Activated naive CD8-positive, alpha-beta T cell treated with anti-CD3 and anti-CD28 coated beads for 36 hours (primary cell): ENCODE results near the gene TUSC2. TPM values are rescaled to one million over a fixed set of nuclear protein-coding genes. Genes with fewer than 3 reads are reported as not detected.

Experiments used
- DNase-seq: peaks from one replicate; pipeline ENCODE4 v3.0.0; 2021
- H3K27ac Mint-ChIP-seq: one replicate; pipeline ENCODE4 v1.8.0; 2022; ENCODE audit warnings: mild to moderate bottlenecking, moderate library complexity, mixed read lengths
- H3K27me3 Mint-ChIP-seq: one replicate; pipeline ENCODE4 v1.8.0; 2022; ENCODE audit warnings: mild to moderate bottlenecking, mixed read lengths
- H3K36me3 Mint-ChIP-seq: one replicate; pipeline ENCODE4 v1.8.0; 2021; ENCODE audit warnings: mild to moderate bottlenecking, mixed read lengths
- H3K4me1 Mint-ChIP-seq: one replicate; pipeline ENCODE4 v1.8.0; 2021; ENCODE audit warnings: mixed read lengths
- H3K4me3 Mint-ChIP-seq: one replicate; pipeline ENCODE4 v1.8.0; 2022; ENCODE audit warnings: mild to moderate bottlenecking, moderate library complexity, mixed read lengths
- H3K9me3 Mint-ChIP-seq: one replicate; pipeline ENCODE4 v1.8.0; 2022; ENCODE audit warnings: mixed read lengths
- total RNA-seq, 2 experiments: library from RNA; stranded (reverse); gene quantifications; one replicate each; pipeline ENCODE4 v1.2.3, GENCODE V29; 2021

TUSC2 gene
- total RNA-seq = 10 to 100 TPM; 26.8 to 29.1 TPM

- Mint-ChIP-seq H3K36me3 (peaks cover 9% of the 10 kb centered on the region), H3K9me3 (no peaks in the 10 kb centered on the region), H3K27me3 (no peaks in the 10 kb centered on the region), H3K27ac (peak within 1 kb of the TSS; percentile 82), H3K4me1 (peaks cover 34% of the 10 kb centered on the region), H3K4me3 (peak within 1 kb of the TSS; percentile 87)
- DNase-seq = peak; percentile 95
Measured at GRCh38 chr3:50327943-50328691, at the start of gene TUSC2. TUSC2 (minus strand) TSS chr3:50328223; CDS start chr3:50328099, 124 bp downstream.

- no peak overlapping the region for H3K27ac Mint-ChIP-seq
- no peak for DNase-seq
- peaks cover 7% of the 10 kb centered on the region for H3K4me1 Mint-ChIP-seq
- H3K36me3 Mint-ChIP-seq = no peaks in the 10 kb centered on the region
- H3K9me3 Mint-ChIP-seq = no peaks in the 10 kb centered on the region
- H3K4me3 Mint-ChIP-seq = no peak overlapping the region
- H3K27me3 Mint-ChIP-seq = no peaks in the 10 kb centered on the region
Measured at GRCh38 chr3:50375258-50375931, 47.4 kb upstream of the TUSC2 start.

- Mint-ChIP-seq H3K4me1 (peaks cover 7% of the 10 kb centered on the region), H3K27ac (no peak overlapping the region), H3K36me3 (no peaks in the 10 kb centered on the region), H3K4me3 (no peak overlapping the region), H3K27me3 (no peaks in the 10 kb centered on the region), H3K9me3 (no peaks in the 10 kb centered on the region)
- DNase-seq = no peak
Measured at GRCh38 chr3:50374363-50375257, 46.6 kb upstream of the TUSC2 start.

GRCh38 chr3:50373146-50374051, 45.4 kb upstream of the TUSC2 start:
- Mint-ChIP-seq H3K36me3 (no peaks in the 10 kb centered on the region), H3K9me3 (no peaks in the 10 kb centered on the region), H3K4me3 (no peak overlapping the region), H3K27ac (no peak overlapping the region), H3K27me3 (no peaks in the 10 kb centered on the region), H3K4me1 (peaks cover 10% of the 10 kb centered on the region)
- DNase-seq = no peak

DNA sequence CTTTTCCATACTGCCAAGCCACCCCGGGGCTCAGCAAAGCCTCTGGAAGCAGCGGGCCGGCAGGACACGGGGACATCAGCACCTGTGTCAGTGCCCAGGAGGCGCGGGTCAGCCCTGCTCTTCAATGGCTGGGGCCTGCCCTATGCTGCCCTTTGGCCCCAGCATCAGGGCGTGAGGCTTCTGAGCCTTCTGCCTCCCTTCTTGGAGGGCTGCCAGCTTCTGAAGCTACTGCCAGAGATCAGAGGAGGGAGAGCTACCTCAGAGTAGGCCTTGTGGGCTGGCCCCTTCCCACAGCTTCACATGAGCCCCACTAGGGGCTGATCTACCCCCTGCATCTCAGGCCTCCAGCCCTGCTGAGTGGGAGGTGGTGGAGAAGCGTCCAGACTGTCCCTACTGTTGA, 44.3 kb upstream of the TUSC2 start:
- H3K27me3 Mint-ChIP-seq = no peaks in the 10 kb centered on the region
- no peak overlapping the region for H3K4me3 Mint-ChIP-seq
- no peaks in the 10 kb centered on the region for H3K9me3 Mint-ChIP-seq
- no peak for DNase-seq
- H3K36me3 Mint-ChIP-seq = no peaks in the 10 kb centered on the region
- H3K4me1 Mint-ChIP-seq = peaks cover 10% of the 10 kb centered on the region
- H3K27ac Mint-ChIP-seq = no peak overlapping the region

- H3K27ac Mint-ChIP-seq = no peak overlapping the region
- H3K36me3 Mint-ChIP-seq = no peaks in the 10 kb centered on the region
- H3K4me1 Mint-ChIP-seq = peaks cover 11% of the 10 kb centered on the region
- no peaks in the 10 kb centered on the region for H3K9me3 Mint-ChIP-seq
- H3K4me3 Mint-ChIP-seq = no peak overlapping the region
- no peaks in the 10 kb centered on the region for H3K27me3 Mint-ChIP-seq
- no peak for DNase-seq
Measured at GRCh38 chr3:50371133-50371685, 43.2 kb upstream of the TUSC2 start.

GRCh38 chr3:50370594-50370993, 42.6 kb upstream of the TUSC2 start:
- Mint-ChIP-seq H3K9me3 (no peaks in the 10 kb centered on the region), H3K4me3 (no peak overlapping the region), H3K36me3 (no peaks in the 10 kb centered on the region), H3K27ac (no peak overlapping the region), H3K4me1 (peaks cover 17% of the 10 kb centered on the region), H3K27me3 (no peaks in the 10 kb centered on the region)
- no peak for DNase-seq

DNA sequence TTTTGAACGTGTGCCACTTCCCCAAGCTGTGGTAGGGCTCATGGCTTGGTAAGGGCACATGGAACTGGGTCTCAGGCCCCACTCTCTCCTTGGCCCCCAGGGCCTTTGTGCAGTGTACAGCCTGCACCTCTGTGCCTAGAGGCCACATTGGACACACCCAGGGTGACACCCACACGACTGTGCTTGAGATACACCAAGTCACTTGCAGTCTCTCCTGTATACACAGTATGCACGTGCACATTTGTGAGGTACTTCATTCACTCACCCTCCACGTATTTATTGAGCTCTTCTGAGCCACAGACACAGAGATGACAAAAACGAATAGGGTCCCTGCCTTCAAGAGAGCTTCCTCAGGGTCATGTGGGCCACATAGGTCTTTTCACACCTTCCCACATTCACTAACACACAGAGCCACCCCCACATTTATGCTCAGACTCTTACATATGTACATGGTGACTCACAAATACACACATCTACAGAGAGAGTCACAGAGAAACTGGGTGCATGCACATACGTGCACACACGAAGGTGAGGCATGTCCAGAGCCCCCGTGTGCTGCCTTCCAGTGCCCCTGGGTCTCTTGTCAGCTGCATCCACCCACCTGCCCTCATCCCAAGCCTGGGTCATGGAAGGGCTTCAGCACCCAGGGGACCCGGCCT, 41.1 kb upstream of the TUSC2 start:
- Mint-ChIP-seq H3K4me3 (no peak overlapping the region), H3K4me1 (peaks cover 19% of the 10 kb centered on the region)

DNA sequence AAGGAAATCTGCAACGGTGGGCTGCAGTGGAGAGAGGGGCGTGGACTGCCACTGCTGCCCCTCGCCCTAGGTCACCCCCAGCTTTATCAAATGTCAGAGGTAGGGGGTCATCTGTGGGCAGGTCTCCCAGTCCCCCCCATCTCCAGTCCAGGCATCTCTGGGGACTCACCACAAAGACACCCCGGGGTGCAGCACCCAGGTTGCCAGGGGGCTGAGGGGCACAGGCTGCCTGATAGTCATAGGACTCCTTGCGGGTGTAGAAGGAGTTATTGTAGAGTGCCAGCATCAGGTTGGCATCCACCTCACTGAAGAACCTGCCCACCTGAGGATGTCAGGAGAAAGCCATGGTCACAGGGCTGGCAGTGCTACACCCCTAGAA, 37.8 kb upstream of the TUSC2 start:
- Mint-ChIP-seq H3K9me3 (no peaks in the 10 kb centered on the region), H3K27me3 (no peaks in the 10 kb centered on the region), H3K4me3 (peak overlapping the region; percentile 81), H3K4me1 (peaks cover 11% of the 10 kb centered on the region), H3K27ac (peak overlapping the region; percentile 78), H3K36me3 (no peaks in the 10 kb centered on the region)
- no peak for DNase-seq

More for the DNA sequence above, 41.1 kb upstream of the TUSC2 start:
- Mint-ChIP-seq H3K36me3 (no peaks in the 10 kb centered on the region), H3K27me3 (no peaks in the 10 kb centered on the region), H3K9me3 (no peaks in the 10 kb centered on the region), H3K27ac (no peak overlapping the region)
- no peak for DNase-seq

DNA sequence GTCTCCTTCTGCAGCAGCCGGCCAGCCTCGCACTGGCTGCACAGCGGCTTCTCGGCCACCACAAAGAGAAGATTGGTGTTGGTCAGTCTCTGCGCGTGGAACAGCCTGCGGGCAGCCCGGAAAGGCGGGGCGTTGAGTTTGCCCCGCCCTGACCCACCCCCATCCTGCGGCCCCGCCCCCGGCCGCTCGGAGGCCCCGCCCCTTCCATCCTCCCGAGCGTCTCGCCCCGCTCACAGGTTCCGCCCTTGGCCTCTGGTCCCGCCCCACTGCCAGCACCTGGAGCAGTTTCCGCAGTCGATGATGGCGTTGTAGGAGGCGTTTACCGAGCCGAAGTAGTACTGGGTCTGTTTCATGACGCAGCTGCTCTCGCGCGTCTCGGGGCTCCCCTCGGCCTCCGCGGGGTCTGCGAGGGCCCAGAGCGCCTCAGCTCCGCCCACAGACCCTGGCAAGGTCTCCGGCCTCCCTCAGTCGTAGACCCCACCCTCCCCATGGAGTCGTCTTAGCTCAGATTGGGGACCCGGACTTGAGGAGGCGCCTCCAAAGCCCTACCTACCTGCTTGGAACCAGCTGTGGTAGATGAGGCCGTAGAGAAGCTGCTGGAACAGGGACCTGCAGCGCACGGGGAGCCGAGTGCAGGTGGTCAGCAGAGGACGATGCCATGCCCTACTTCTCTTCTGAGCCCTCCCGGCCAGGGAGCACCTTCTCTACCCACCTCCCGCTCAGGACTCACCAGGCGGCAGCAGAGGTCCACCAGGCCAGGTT, 37.2 kb upstream of the TUSC2 start:
- peaks cover 11% of the 10 kb centered on the region for H3K4me1 Mint-ChIP-seq
- H3K9me3 Mint-ChIP-seq = no peaks in the 10 kb centered on the region
- peak overlapping the region; percentile 78 for H3K27ac Mint-ChIP-seq
- no peaks in the 10 kb centered on the region for H3K27me3 Mint-ChIP-seq
- DNase-seq = peak; percentile 94
- no peaks in the 10 kb centered on the region for H3K36me3 Mint-ChIP-seq
- H3K4me3 Mint-ChIP-seq = peak overlapping the region; percentile 81

GRCh38 chr3:50364573-50365079, 36.6 kb upstream of the TUSC2 start:
- no peak overlapping the region for H3K27ac Mint-ChIP-seq
- H3K4me1 Mint-ChIP-seq = peaks cover 16% of the 10 kb centered on the region
- H3K4me3 Mint-ChIP-seq = peak overlapping the region; percentile 81
- H3K9me3 Mint-ChIP-seq = no peaks in the 10 kb centered on the region
- no peak for DNase-seq
- no peaks in the 10 kb centered on the region for H3K27me3 Mint-ChIP-seq
- H3K36me3 Mint-ChIP-seq = no peaks in the 10 kb centered on the region

DNA sequence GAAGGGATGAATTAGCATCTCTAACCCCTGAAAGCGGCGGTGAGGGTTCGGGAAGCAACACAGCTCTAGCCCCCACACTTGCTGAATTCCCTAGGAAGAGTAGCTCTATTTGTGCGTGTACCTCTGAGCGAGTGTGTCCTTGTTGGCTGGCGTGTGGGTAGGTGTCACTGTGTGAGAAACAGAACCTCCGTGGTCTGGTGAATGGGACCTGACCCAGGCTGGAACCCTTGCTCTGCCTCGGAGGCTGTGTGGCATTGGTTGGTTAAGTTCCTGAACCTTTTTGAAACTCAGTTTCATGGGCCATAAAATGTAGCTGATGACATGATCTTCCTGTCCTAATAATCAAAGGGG, 31.7 kb upstream of the TUSC2 start:
- Mint-ChIP-seq H3K9me3 (no peaks in the 10 kb centered on the region), H3K4me1 (peaks cover 33% of the 10 kb centered on the region), H3K4me3 (peak overlapping the region; percentile 98), H3K36me3 (peaks cover 20% of the 10 kb centered on the region), H3K27ac (peak overlapping the region; percentile 94), H3K27me3 (no peaks in the 10 kb centered on the region)
- no peak for DNase-seq
